Neuron (in vitro differentiated cells): Measurements from ENCODE around the gene ADH1A.
"Not testable (repeated sequence)": the region's sequence is repeated elsewhere in the genome, so short reads cannot be mapped to it uniquely, and the experiment has no call there.

Experiments
- H2AFZ ChIP-seq: one replicate; pipeline ENCODE4 v1.6.1; 2013; ENCODE audit warnings: low read depth, mild to moderate bottlenecking, inconsistent platforms, low read length, moderate library complexity
- H3K27me3 ChIP-seq: one replicate; pipeline ENCODE4 v1.6.1; 2013; ENCODE audit warnings: low read length; ENCODE audit not compliant: insufficient read depth
- H3K36me3 ChIP-seq: one replicate; pipeline ENCODE4 v1.6.1; 2013; ENCODE audit warnings: low read length; ENCODE audit not compliant: insufficient read depth
- H3K4me1 ChIP-seq: one replicate; pipeline ENCODE4 v1.6.1; 2013; ENCODE audit warnings: low read length; ENCODE audit not compliant: insufficient read depth
- H3K4me3 ChIP-seq: 2 replicates; pipeline ENCODE4 v1.5.1; 2013; ENCODE audit warnings: mild to moderate bottlenecking, low read length, moderate library complexity
- H3K9me3 ChIP-seq: one replicate; pipeline ENCODE4 v1.6.1; 2013; ENCODE audit warnings: low read length

Gene ADH1A

DNA sequence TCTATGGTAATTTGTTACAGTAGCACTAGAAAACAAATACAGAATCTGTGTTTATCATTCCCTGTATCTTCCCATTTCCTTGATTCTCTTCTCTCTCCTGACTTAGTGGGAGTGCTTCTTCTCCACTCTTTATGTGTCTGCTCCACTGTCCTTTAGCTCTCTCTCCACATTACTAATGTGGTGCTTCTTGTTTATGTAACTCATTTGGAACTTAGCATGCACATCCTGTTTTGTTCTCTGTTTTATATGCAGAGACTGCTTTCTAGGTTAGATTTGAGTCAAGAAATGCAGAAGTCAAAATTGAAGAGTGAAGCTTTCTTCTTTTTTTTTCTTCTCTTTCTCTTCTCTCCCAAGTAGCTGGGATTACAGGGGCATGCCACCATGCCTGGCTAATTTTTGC, 25.9 kb downstream of the ADH1A start:
- H3K4me3 ChIP-seq, result no peak overlapping the region
- no peaks in the 10 kb centered on the region for H3K27me3 ChIP-seq
- H3K36me3 ChIP-seq, result no peaks in the 10 kb centered on the region
- H2AFZ ChIP-seq, result no peak overlapping the region
- no peaks in the 10 kb centered on the region for H3K9me3 ChIP-seq
- H3K4me1 ChIP-seq, result no peaks in the 10 kb centered on the region

DNA sequence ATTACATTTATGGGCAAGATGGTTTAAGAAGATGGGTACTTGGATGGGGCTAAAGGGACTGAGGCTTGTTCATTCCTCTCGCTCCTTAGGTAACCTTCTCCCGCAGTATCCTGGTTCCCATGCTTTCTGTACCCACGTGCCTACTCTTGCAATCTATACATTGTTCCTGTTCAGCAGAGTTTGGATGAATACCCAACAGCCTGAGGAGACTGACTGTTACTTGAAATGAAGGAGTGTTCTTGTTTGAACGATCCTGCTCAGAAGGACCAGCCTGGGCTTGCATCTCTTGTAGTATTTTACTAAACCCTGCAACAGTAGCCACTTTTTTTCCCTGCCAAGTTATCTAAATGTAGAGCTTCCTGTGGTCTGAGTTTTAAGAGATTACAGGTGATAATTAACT, 38.0 kb downstream of the ADH1A start:
- Histone ChIP-seq H3K4me3 (no peak overlapping the region), H3K9me3 (no peaks in the 10 kb centered on the region), H3K27me3 (no peaks in the 10 kb centered on the region), H3K36me3 (no peaks in the 10 kb centered on the region), H3K4me1 (no peaks in the 10 kb centered on the region), H2AFZ (no peak overlapping the region)

DNA sequence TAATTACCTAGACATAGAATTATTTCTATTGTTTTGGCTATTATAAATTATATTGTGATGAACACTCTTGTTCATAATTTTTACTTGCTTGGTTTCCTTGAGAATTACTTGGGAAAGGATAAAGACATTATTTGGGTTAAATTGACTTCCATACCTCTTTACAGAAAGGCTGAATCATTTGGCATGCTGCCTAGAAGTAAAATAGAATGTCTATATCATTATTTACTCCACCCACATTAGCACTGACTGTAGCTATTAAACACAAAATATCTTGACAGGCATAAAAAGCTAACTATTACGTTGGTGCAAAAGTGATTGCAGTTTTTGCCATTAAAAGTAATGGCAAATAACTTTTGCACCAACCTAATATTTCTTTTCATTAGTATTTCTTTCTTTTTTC, 42.1 kb downstream of the ADH1A start:
- Histone ChIP-seq H3K4me3 (no peak overlapping the region), H3K27me3 (no peaks in the 10 kb centered on the region), H2AFZ (no peak overlapping the region), H3K4me1 (no peaks in the 10 kb centered on the region), H3K9me3 (no peaks in the 10 kb centered on the region), H3K36me3 (no peaks in the 10 kb centered on the region)

DNA sequence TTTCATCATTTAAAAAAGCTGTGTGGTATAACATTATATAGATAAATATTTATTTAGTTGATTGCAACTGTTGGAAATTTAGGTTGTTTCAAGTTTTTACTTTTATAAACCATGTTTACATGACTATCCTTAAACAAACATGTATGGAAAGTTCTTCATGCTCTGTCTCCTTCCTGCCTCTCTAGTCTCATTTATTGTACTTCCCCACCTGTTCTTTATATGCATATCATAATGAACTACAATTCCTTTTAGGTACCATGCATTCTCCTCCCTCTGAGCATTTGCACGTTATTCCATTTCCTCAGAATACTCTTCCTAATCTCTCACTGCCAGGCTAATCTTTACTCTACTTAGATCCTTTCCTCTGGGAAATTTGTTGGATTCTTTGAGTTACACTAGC, 54.8 kb downstream of the ADH1A start:
- no peaks in the 10 kb centered on the region for H3K4me1 ChIP-seq
- no peaks in the 10 kb centered on the region for H3K9me3 ChIP-seq
- no peaks in the 10 kb centered on the region for H3K36me3 ChIP-seq
- H2AFZ ChIP-seq, result no peak overlapping the region
- H3K27me3 ChIP-seq, result no peaks in the 10 kb centered on the region
- H3K4me3 ChIP-seq, result no peak overlapping the region

DNA sequence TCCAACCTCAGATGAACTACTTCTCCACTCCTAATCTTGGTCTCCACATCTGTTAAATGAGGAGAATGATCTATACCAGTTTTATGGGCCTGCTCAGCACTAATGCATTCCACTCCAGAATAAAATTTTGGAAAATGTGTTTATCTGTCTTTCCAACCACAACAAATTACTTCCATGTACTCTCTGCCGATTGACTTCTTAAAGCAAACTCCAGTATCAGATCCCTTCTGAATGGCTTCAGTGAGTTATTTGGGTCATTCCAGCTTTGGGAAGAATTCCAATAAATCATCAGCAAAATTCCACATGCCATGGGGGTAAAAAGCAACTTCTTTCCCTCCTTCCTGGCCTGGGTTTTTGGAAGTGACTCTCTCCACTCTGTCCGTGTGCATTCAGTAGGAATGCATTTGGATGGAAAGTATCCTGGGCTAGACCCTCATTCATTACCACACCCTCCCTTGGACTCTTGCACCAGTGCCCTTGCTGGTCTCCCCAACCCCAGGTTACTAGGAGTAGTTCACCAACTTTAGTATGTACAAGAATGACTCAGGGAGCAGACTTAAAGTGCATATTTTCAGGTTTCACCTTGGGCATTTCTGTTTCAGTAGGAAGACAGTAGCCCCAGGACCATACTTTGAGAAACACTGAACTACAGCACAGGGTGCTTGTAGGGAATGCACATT, 56.3 kb downstream of the ADH1A start:
- no peaks in the 10 kb centered on the region for H3K36me3 ChIP-seq
- H3K4me3 ChIP-seq, result no peak overlapping the region
- no peaks in the 10 kb centered on the region for H3K27me3 ChIP-seq
- no peak overlapping the region for H2AFZ ChIP-seq
- no peaks in the 10 kb centered on the region for H3K9me3 ChIP-seq
- H3K4me1 ChIP-seq, result no peaks in the 10 kb centered on the region

DNA sequence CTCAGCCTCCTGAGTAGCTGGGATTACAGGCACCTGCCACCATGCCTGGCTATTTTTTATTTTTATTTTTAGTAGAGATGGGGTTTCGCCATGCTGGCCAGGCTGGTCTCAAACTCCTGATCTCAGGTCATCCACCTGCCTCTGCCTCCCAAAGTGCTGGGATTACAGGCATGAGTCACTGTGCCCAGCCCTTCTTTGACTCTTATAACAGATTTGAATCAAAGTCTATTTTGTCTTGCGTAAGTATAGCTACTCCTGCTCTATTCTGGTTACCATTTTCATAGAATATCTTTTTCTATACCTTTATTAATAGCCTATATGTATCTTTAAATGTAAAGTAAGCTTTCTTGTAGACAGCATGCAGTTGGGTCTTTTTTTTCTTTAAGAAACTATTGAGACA, 57.4 kb downstream of the ADH1A start:
- not testable (repeated sequence) for H3K4me1 ChIP-seq, H2AFZ ChIP-seq, H3K4me3 ChIP-seq, H3K27me3 ChIP-seq, H3K36me3 ChIP-seq, H3K9me3 ChIP-seq

DNA sequence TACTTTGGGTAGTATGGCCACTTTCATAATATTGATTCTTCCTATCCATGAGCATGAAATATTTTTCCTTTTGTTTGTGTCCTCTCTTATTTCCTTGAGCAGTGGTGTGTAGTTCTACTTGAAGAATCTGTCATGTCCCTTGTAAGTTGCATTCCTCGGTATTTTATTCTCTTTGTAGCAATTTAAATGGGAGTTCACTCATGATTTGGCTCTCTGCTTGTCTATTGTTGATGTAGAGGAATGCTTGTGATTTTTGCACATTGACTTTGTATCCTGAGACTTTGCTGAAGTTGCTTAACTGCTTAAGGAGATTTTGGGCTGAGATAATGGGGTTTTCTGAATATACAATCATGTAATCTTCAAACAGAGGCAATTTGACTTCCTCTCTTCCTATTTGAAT, 62.1 kb downstream of the ADH1A start:
- not testable (repeated sequence) for H3K4me3 ChIP-seq, H2AFZ ChIP-seq, H3K27me3 ChIP-seq, H3K9me3 ChIP-seq, H3K36me3 ChIP-seq, H3K4me1 ChIP-seq

DNA sequence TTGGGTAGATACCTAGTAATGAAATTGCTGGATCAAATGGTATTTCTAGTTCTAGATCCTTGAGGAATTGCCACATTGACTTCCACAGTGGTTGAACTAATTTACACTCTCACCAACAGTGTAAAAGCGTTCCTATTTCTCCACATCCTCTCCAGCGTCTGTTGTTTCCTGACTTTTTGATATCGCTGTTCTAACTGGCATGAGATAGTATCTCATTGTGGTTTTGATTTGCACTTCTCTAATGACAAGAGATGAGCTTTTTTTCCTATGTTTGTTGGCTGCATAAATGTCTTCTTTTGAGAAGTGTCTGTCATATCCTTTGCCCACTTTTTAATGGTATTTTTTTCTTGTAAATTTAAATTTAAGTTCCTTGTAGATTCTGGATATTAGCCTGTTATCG, 63.1 kb downstream of the ADH1A start:
- H3K4me1 ChIP-seq, H3K4me3 ChIP-seq, H3K36me3 ChIP-seq, H2AFZ ChIP-seq, H3K9me3 ChIP-seq, H3K27me3 ChIP-seq: not testable (repeated sequence)
